Effector memory CD4-positive, alpha-beta T cell (primary cell): ENCODE measurements around the gene TRABD.

Experiments
- DNase-seq, 3 donors: peaks; one replicate each; pipeline ENCODE4 v3.0.0-alpha.2; 2020
- H3K27ac ChIP-seq: 2 replicates; pipeline ENCODE4 v1.7.0; 2013; ENCODE audit warnings: mild to moderate bottlenecking, low read length, moderate library complexity; ENCODE audit not compliant: insufficient read depth, poor library complexity, severe bottlenecking
- H3K27me3 ChIP-seq: replicated peaks from 2 replicates; pipeline ENCODE4 v1.7.0; 2013; ENCODE audit warnings: mild to moderate bottlenecking, low read length; ENCODE audit not compliant: insufficient read depth, control insufficient read depth, poor library complexity, severe bottlenecking
- H3K36me3 ChIP-seq: 2 replicates; pipeline ENCODE4 v1.7.0; 2013; ENCODE audit warnings: mild to moderate bottlenecking, low read length, moderate library complexity; ENCODE audit not compliant: control insufficient read depth, insufficient read depth
- H3K4me1 ChIP-seq: 2 replicates; pipeline ENCODE4 v1.7.0; 2013; ENCODE audit warnings: low read length, mild to moderate bottlenecking; ENCODE audit not compliant: control insufficient read depth, insufficient read depth, poor library complexity, severe bottlenecking
- H3K4me3 ChIP-seq: 2 replicates; pipeline ENCODE4 v1.7.0; 2013; ENCODE audit warnings: low read length, low read depth, mild to moderate bottlenecking; ENCODE audit not compliant: insufficient read depth, poor library complexity, severe bottlenecking
- H3K9me3 ChIP-seq: 2 replicates; pipeline ENCODE4 v1.7.0; 2013; ENCODE audit warnings: mild to moderate bottlenecking, low read length, moderate library complexity; ENCODE audit not compliant: control insufficient read depth

Gene TRABD

GRCh38 chr22:50153056-50153755 is 32.5 kb upstream of the TRABD start:
- Histone ChIP-seq H3K27ac (no peak overlapping the region), H3K27me3 (no peaks in the 10 kb centered on the region), H3K4me3 (no peak overlapping the region), H3K9me3 (no peaks in the 10 kb centered on the region), H3K4me1 (no peaks in the 10 kb centered on the region), H3K36me3 (no peaks in the 10 kb centered on the region)
- DNase-seq = no peak

DNA sequence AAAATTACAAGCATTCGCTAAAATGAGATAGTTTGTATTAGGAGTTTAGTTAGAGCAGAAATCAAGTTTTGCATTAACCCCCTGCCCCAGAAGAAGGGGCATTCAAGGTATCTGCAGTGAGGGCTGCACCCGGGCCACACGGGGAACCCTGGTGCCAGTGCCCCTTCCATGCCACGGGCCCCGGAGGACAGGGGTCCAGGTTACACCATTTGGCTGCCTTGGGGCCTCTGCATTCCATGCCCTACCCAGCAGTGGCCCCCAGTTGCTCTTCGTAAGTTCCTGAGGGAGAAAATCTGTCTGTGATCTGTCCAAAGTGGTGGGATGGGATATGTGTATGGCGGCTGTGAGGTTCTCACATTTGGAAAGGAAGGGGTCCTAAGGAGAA is 32.0 kb upstream of the TRABD start:
- H3K4me1 ChIP-seq = no peaks in the 10 kb centered on the region
- no peak for DNase-seq
- no peaks in the 10 kb centered on the region for H3K27me3 ChIP-seq
- H3K27ac ChIP-seq = no peak overlapping the region
- no peaks in the 10 kb centered on the region for H3K36me3 ChIP-seq
- no peak overlapping the region for H3K4me3 ChIP-seq
- no peaks in the 10 kb centered on the region for H3K9me3 ChIP-seq

DNA sequence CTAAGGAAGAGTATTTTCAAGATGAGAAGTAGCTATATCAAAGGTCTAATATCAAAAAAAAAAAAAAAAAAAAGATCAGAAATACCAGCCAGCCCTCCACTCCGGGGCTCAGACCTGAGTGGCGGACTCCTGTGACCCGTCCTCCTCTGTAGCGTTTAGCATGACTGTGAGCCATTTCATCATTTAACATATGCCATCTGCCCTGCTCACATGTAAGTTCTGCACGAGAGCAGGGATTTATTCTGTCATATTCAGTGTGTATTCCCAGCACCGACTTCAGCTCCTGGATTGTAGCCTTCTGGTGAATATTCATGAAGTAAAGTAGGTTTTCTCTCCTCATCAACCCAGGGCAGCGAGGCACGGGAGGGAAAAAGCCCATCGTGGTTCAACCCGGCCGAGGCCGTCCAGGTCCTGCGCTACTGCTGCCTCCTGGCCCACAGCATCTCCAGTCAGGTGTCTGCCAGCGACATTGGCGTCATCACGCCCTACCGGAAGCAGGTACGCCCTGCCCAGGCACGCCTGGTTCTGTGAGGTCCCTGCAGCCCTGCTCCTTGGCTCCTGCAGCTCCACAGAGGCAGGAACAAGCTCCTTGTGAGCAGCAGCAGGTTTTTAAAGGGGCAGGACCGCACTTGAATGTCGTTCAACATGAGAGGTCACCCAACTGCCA is 27.9 kb upstream of the TRABD start:
- no peak overlapping the region for H3K4me3 ChIP-seq
- no peaks in the 10 kb centered on the region for H3K9me3 ChIP-seq
- H3K27me3 ChIP-seq = no peaks in the 10 kb centered on the region
- no peaks in the 10 kb centered on the region for H3K4me1 ChIP-seq
- no peaks in the 10 kb centered on the region for H3K36me3 ChIP-seq
- no peak overlapping the region for H3K27ac ChIP-seq
- no peak for DNase-seq

- Histone ChIP-seq H3K4me3 (no peak overlapping the region), H3K27me3 (no peaks in the 10 kb centered on the region), H3K4me1 (no peaks in the 10 kb centered on the region), H3K9me3 (no peaks in the 10 kb centered on the region), H3K36me3 (no peaks in the 10 kb centered on the region), H3K27ac (no peak overlapping the region)
- DNase-seq = no peak
Measured at GRCh38 chr22:50160947-50161346, 24.8 kb upstream of the TRABD start.

DNA sequence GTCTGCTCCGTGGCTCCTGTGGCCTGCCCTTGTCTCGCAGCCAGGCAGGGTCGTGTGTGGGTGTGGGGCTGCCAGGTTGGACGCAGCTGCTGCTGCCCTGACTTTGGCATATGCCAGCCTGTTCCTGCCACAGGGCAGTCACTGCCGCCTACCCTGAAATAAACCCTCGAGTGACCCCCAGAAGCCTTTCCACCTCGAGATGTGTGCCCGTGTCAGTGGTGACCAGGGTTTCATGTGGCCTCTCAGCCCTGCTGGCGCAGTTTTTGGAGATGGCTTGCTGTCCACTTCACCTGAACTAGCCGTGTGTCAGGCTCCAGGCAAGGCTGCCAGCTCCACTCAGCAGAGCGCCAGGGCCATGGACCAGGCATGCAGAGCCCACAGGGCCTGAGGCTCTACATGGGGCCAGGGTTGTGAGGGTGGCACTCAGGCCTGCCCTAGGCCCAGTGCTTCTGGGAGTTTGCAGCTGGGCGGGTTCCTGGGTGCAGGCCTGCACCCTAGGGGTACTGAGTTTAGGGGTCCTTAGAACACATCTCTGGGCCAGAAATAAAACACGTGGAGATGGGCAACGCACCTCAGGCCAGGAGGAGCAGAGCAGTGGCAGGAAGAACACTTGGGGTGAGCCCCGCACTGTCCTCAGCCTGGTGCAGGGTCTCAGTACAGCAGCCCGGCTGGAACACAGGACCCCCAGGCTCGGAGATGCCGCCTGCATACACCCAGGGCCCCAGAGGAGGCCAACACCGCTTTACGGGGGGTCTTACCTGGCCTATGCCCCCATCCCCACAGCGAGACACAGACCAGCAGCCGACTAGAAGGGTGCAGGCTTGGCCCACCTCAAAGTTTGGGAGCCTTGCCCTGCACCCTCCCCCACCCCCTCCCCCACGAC is 24.0 kb upstream of the TRABD start:
- no peaks in the 10 kb centered on the region for H3K9me3 ChIP-seq
- no peak for DNase-seq
- no peaks in the 10 kb centered on the region for H3K27me3 ChIP-seq
- H3K36me3 ChIP-seq = no peaks in the 10 kb centered on the region
- H3K4me3 ChIP-seq = no peak overlapping the region
- no peak overlapping the region for H3K27ac ChIP-seq
- no peaks in the 10 kb centered on the region for H3K4me1 ChIP-seq

DNA sequence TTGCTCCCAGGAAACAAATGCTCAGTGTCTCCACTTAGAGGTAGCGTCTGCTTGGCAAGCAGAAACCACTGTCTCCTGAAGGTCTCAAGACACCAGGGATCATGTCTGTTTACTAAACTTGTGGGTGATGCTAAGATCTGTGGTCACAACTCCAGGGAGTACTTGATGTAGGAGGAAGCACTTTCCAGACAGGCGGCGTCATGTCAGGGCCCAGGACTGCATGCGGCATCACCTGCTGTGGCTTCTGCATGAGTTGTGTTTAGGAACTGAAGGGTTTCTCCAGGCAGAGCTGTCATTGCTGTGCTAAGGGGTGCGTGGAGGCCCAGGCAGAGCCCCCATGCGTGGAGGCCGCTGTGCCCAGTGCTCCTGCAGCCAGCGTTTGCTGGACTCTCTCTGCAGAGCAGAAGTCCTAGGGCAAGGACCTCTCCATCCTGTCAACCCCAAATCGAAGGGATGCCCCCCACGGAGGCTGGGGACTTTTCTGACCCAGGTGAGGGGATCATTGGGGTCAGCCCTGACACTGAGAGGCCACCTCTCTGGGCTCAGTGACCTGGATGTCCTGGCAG is 23.2 kb upstream of the TRABD start:
- Histone ChIP-seq H3K9me3 (no peaks in the 10 kb centered on the region), H3K36me3 (no peaks in the 10 kb centered on the region), H3K27ac (no peak overlapping the region), H3K27me3 (no peaks in the 10 kb centered on the region), H3K4me1 (no peaks in the 10 kb centered on the region), H3K4me3 (no peak overlapping the region)
- DNase-seq = no peak

- Histone ChIP-seq H3K27me3 (peaks cover 7% of the 10 kb centered on the region), H3K36me3 (no peaks in the 10 kb centered on the region), H3K4me1 (no peaks in the 10 kb centered on the region), H3K4me3 (no peak overlapping the region), H3K9me3 (no peaks in the 10 kb centered on the region), H3K27ac (no peak overlapping the region)
- DNase-seq = no peak
Measured at GRCh38 chr22:50165436-50166123, 20.1 kb upstream of the TRABD start.

GRCh38 chr22:50167689-50168489 is 17.8 kb upstream of the TRABD start:
- Histone ChIP-seq H3K27me3 (peaks cover 21% of the 10 kb centered on the region), H3K36me3 (no peaks in the 10 kb centered on the region), H3K4me1 (no peaks in the 10 kb centered on the region), H3K27ac (no peak overlapping the region), H3K4me3 (no peak overlapping the region), H3K9me3 (no peaks in the 10 kb centered on the region)
- DNase-seq = no peak
